Measurements from ENCODE around the gene HMCN1.

GRCh38 chr1:186167096-186167668, 433.0 kb downstream of the HMCN1 start:
- TF ChIP-seq CTCF (IDR thresholded peaks at IDR 0.05; ENCODE audit: low read length): no peak
- no peak for TF ChIP-seq EZH2 (IDR thresholded peaks at IDR 0.05; ENCODE audit: borderline replicate concordance, low read length)
